LHCN-M2 (cell line): ENCODE data around the gene LMO1. TPM values are rescaled to one million over a fixed set of nuclear protein-coding genes. Genes with fewer than 3 reads are reported as not detected.
A peak's percentile ranks its signal among the peaks of the same experiment; 100 is the strongest.

Source experiments
- DNase-seq: peaks from one replicate; pipeline ENCODE4 v3.0.0-alpha.2; 2012; ENCODE audit warnings: low read depth
- total RNA-seq: library from RNA; depleted of rRNA; stranded (reverse); fragments of >200 nt; gene quantifications from 2 replicates; pipeline ENCODE4 v1.2.3, GENCODE V29; 2014

Gene LMO1
- total RNA-seq, 1 experiment from 2014 or later: not detected

GRCh38 chr11:8288824-8289491 lies 25.3 kb upstream of the LMO1 start:
- DNase-seq: no peak

- no peak for DNase-seq
Measured at GRCh38 chr11:8288166-8288772, 24.6 kb upstream of the LMO1 start.

- no peak for DNase-seq
Measured at GRCh38 chr11:8287703-8288102, 24.0 kb upstream of the LMO1 start.

GRCh38 chr11:8287297-8287696 lies 23.6 kb upstream of the LMO1 start:
- no peak for DNase-seq

GRCh38 chr11:8286886-8287285 lies 23.2 kb upstream of the LMO1 start:
- DNase-seq: no peak

GRCh38 chr11:8285796-8286195 lies 22.1 kb upstream of the LMO1 start:
- DNase-seq: no peak

GRCh38 chr11:8285228-8285627 lies 21.6 kb upstream of the LMO1 start:
- DNase-seq: no peak

GRCh38 chr11:8283465-8284230 lies 20.0 kb upstream of the LMO1 start:
- no peak for DNase-seq

GRCh38 chr11:8283100-8283464 lies 19.4 kb upstream of the LMO1 start:
- DNase-seq: no peak

GRCh38 chr11:8282631-8283030 lies 19.0 kb upstream of the LMO1 start:
- no peak for DNase-seq

- no peak for DNase-seq
Measured at GRCh38 chr11:8281266-8281665, 17.6 kb upstream of the LMO1 start.

GRCh38 chr11:8277691-8278090 lies 14.0 kb upstream of the LMO1 start:
- no peak for DNase-seq

GRCh38 chr11:8276528-8276927 lies 12.8 kb upstream of the LMO1 start:
- no peak for DNase-seq

- DNase-seq: peak; percentile 35
Measured at GRCh38 chr11:8273287-8273686, 9.6 kb upstream of the LMO1 start.

- no peak for DNase-seq
Measured at GRCh38 chr11:8271106-8271886, 7.6 kb upstream of the LMO1 start.

GRCh38 chr11:8269636-8270035 lies 6.0 kb upstream of the LMO1 start:
- no peak for DNase-seq

- DNase-seq: no peak
Measured at GRCh38 chr11:8268530-8269400, 5.1 kb upstream of the LMO1 start.

GRCh38 chr11:8267831-8268529 lies 4.3 kb upstream of the LMO1 start:
- DNase-seq: no peak

GRCh38 chr11:8267280-8267679 lies 3.6 kb upstream of the LMO1 start:
- no peak for DNase-seq
